CD4-positive, alpha-beta T cell treated with Interleukin-6 at 100 ng/mL for 8 hours (primary cell): ENCODE results near the gene GATAD2A.
"Not testable (repeated sequence)": the region's sequence is repeated elsewhere in the genome, so short reads cannot be mapped to it uniquely, and the experiment has no call there.

Source experiments
- DNase-seq: peaks from one replicate; pipeline ENCODE4 v3.0.0-alpha.2; 2020; ENCODE audit warnings: mixed read lengths, low spot score

GATAD2A gene

DNA sequence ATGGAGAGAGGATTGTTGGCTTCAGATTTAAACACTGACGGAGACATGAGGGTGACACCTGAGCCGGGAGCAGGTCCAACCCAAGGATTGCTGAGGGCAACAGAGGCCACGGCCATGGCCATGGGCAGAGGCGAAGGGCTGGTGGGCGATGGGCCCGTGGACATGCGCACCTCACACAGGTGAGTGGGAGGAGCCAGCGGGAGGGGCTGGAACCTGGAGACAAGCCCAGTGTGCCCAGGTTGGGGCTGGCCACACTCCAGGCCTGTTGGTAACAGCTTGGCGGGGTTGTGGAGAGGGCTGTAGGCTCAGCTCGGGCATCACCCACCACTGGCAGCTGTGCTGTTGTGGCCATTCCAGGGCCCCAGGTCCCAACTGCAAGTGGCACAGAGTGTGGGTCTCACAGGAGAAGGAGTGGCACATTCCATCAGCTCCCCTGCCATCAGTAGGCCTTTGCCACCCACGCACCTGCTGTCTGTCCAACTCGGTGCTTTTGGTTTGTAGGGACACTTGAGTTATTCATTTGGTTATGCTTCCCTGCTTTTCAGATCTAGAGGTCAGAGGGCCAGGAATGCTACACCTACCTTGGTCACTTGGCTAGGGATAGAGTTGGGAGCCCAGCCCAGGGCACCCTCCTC, 60.1 kb downstream of the GATAD2A start:
- DNase-seq = no peak

GRCh38 chr19:19466201-19466600, 60.7 kb downstream of the GATAD2A start:
- DNase-seq = no peak

- no peak for DNase-seq
Observed at GRCh38 chr19:19468424-19469050, 63.1 kb downstream of the GATAD2A start.

- no peak for DNase-seq
Observed at GRCh38 chr19:19470579-19470978, 65.1 kb downstream of the GATAD2A start.

DNA sequence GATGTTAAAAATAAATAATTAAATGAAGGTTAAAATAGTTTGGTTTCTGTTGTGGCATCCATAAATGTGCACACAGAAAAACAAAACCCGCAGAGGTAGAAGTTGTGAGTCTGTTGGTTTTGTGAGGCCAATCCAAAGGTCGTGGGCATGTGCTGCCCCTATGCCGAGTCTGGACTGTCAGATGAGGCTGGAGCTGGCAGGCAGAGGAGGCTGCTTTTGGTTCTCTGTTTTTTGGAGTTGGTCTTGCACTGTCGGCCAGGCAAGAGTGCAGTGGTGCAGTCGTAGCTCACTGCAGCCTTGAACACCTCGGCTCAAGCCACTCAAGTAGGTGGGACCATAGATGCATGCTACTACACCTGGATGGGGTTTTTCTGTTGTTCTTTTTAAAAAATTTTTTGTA, 66.2 kb downstream of the GATAD2A start:
- no peak for DNase-seq

DNA sequence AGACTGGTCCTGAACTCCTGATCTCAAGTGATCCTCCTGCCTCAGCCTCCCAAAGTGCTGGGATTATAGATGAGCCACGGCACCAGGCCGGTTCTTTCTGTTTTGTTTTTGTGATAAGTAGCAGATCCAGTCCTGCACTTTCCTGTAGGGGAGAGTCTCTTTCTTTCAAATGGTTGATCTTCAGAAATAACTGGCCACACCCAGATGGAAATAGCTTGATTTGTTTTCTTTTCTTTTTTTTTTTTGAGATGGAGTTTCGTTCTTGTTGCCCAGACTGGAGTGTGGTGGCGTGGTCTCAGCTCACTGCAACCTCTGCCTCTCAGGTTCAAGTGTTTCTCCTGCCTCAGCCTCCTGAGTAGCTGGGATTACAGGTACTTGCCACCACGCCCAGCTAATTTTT, 66.6 kb downstream of the GATAD2A start:
- not testable (repeated sequence) for DNase-seq

DNA sequence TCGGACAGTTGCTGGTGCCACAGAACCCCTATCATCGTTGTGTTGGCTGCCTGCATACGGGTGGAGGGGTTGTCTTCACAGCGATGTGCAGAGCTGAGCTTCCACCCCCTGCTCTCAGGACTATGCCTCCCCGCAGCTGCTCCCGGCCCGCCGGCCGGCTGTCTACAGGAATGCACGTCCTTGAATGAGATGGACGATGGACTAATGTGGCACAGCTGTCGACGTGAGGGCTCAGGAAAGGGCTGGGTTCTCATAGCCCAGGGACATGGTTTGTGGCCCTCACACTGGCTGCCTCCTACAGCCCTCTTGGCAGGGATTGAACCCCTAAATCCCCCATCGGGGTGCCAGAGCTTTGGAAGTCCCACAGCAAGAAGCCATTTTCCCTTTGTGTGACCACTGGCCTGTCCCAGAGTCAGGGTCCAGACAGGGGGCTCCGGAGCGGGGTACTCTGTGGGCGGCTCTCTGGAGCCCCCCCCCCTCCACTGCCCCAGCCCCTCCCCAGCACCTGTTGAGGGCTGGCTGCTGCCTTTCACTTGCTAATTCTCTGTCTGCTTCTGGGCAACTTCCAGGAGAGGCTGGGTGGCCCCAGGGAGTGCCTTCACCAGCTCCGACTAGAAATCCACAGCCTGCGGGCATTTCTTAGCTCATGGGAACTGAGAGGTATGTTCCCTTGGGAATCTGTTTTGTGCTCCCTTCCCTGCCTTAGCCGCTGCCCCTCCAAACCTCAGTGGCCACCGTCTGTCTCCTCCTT, 69.7 kb downstream of the GATAD2A start:
- DNase-seq = no peak

DNA sequence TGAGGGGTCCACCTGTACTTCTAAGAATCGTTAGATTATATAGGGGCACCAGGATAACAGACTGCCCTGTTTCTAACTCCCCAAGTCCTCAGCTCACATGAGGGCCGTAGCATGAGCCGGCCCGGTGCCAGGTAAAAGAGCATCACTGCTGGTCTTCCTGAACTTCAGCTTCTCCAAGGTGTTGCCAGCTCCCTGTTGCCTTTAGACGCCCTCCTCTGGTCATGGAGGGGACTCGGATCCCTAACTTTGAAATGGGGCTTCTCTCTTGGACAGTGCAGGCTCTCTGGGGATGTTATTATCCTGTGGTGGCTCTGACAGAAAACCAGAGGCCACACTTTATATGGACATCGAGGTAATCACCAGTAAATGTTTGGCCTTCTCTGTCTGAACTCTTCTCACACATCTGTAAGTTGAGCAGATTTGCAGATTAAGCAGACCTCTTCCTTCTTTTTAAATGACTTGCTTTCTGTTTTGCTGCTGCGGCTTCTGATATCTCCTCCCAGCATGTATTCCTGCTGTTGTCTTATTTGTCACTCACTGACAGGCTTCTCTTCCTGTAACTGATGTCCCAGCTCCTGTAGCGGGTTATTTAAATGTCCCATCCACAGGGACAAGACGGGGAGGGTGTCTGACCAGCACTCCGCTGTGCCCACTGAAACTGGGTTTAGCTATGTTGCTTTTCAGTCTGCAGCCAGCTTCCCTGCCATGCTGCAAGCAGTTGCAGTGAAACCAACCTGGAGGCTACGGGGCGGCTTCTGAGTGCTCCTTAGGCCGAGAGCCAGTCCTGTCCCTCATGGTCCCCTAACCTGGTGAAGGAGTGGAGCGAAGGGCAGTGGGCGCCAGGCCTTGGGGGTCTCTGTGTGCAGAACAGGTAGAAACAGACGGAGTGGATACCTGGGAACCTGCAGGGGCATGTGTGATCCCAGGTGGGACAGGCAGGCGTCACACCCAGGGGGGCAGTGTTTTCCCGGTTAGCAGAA, 70.7 kb downstream of the GATAD2A start:
- DNase-seq = no peak

DNA sequence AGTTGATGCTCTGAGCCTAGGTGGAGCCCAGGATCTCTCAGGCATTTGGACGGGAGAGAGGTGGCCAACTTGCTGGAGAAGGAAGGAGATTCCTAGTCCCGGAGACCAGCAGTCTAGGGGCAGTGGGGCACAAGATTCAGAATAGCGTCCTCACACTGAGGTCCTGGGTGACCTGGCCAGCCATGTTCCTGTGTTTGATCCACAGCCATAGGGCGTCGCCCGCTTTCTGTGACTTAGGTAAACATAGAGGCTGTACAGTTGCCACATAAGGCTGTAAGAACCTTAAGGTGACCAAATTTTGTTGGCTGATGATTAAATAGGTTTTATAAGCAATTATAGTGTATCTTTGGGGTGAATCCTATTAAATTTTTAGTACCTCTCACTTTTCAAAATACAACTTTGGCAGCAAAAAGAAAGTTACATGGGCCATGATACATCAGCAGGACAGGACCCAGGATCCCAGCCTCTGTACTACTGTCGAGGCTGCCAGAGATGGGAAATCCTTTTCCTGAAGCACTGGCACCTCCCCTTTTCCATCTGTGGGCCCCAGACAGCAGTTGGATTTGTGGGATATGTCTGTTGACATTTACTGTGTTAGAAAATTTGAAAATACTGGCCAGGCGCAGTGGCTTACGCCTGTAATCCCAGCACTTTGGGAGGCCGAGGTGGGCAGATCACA, 72.4 kb downstream of the GATAD2A start:
- DNase-seq = no peak

DNA sequence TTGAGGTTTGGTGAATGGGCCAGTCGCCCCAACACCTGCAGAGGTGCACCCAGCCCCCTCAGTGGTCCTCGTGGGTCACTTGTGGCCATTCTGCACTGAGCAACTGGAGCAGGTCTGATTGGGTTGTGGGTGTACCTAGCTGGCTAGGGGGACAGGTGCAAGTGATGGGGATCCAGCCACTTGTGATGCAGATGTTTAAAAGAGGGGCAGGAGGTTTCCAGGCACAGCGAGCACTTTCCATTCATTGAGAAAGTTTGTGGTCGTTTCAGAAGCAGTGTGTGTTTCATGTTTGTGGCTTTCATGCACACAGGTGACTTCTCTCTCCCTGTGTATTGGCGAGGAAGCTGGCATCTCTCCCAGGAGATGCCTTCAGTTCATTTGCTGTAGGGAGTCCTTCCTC, 75.2 kb downstream of the GATAD2A start:
- no peak for DNase-seq

DNA sequence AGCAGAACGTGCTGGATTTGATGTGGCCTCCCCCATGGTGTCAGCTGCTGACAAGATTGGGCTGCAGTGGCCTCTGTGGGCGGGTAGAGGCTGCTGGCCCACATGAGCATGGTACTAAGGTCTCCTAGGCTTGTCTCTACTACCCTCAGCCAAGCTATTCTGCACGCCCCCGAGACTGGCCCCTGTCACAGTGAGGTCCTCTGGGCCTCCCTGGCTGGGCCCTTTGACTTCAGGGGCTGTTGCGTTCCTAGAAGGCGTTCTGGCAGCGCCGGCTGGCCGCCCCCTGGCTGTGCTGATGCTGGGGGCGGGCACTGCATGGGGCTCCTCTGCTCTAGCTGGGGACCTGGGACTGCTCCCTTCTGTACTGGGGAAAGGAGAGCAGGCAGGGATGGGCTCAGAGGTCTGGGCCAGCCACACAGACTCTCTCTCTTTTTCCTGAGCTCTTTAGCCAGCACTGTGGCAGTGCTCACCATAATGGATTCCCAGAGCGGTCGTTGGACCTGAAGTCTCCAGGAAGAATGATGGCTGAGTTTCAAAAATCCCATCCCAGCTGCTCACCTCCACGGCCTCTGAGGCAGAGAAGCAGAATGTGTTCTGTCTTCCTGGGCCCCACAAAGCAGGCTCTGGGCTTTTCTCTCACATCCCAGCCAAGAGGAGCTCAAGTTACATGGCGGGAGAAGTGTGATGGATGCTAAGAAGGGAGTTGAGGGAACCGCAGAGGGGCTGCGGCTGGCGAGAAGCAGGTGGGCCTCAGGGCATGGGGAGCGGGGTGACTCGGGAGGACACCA, 77.5 kb downstream of the GATAD2A start:
- no peak for DNase-seq

DNA sequence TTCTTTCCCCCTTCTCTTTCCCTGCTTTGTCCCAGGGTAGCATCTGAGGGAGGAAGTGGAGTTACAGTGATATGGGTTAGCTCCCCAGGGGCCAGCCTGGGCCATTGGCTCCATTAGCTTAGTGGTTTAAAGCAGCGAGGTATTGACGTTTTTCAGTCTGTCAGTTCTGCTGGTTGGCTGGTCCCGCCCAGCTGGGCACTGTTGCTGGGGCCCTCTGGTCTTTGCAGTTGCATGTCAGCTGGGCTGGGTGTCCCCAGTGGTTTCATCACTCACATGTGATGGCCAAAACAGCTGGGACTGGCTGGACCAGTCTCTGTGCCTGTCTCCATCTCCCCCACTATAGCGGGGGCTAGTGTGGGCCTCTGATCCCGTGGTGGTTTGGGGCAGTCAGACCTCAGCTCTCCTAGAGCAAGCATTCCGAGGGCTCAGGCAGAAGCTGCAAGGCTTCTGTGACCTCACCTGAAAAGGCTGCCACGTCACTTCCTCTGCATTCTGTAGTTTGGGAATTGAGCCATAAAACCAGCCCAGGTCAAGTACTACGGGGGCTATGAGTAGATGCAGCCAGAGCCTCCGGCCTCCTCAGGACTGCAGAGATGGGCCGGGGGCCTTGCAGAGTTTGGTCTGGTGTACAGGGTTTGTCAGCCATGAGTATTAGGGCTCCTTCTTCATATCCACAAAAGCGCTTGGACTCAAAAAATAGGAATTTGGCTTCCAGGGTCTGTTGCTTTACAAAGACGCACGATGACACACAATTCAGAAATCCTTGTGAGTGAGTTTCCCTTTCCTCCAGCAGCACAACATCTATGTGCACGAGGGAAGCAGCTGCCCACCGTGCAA, 79.9 kb downstream of the GATAD2A start:
- no peak for DNase-seq

GRCh38 chr19:19485998-19486290, 80.5 kb downstream of the GATAD2A start:
- DNase-seq = no peak

DNA sequence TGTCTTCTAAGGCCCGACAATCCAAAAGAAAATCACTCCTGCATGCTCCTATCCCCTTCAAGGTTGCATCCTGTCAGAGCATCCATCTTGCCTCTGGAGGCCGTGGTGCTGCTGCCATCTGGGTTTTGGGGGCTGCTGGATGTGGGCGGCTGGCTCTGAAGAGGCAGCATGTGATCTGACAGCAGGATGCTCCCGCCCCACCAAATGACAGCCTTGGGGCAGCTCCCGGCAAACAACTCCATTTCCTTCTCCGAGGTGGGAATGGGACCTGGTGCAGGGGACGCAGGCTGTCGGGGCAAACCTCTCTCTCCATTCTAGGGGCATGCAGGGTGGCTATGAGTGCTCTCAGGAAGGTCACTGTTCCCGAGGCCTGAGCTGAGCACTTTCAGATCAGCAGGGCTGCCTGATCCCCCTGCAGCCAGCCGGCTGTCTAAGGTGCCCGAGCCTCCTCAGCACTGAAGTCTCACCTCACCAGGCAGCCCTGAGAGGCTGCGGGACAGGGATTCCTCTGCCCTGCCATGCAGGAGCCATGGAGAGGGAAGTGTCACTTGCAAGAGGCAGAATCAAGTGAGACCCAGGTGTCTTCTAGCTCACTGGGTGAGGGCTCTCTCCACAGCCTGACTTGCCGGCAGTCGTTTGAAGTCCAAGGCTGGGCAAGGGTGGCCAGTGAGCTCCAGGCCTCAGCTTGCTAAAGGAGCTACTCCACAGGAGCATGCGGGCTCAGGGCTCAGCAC, 81.0 kb downstream of the GATAD2A start:
- DNase-seq = no peak

- no peak for DNase-seq
Observed at GRCh38 chr19:19487077-19487949, 81.8 kb downstream of the GATAD2A start.

GRCh38 chr19:19487950-19488874, 82.7 kb downstream of the GATAD2A start:
- no peak for DNase-seq
